Brain microvascular endothelial cell (primary cell): ENCODE results near the gene SLC1A7.

Experiments used
- DNase-seq: peaks from one replicate; pipeline ENCODE4 v3.0.0-alpha.2; 2020
- H3K27ac ChIP-seq: fragments of 250-450 bp; sonication (Bioruptor Pico); 2 replicates; pipeline ENCODE4 v1.5.1; 2020; ENCODE audit warnings: mild to moderate bottlenecking, moderate library complexity
- H3K27me3 ChIP-seq: fragments of 250-450 bp; sonication (Bioruptor Pico); replicated peaks from 2 replicates; pipeline ENCODE4 v1.5.1; 2020; ENCODE audit warnings: mild to moderate bottlenecking
- H3K36me3 ChIP-seq: fragments of 250-450 bp; sonication (Bioruptor Pico); replicated peaks from 2 replicates; pipeline ENCODE4 v1.5.1; 2020; ENCODE audit warnings: mild to moderate bottlenecking
- H3K4me3 ChIP-seq: 2 replicates; pipeline ENCODE4 v1.5.1; 2011; ENCODE audit warnings: low read depth, mild to moderate bottlenecking, control low read depth, low read length, moderate library complexity
- CTCF ChIP-seq: IDR thresholded peaks from 2 replicates; pipeline ENCODE4 v1.5.1; 2011; ENCODE audit warnings: low read depth, mild to moderate bottlenecking, moderate library complexity, low read length, control low read depth, inconsistent platforms; ENCODE audit errors: missing control alignments
- in situ Hi-C: cut with HindIII; loops from 2 replicates; pipeline ENCODE4 v1.10.0; 2017; ENCODE audit warnings: low sequenced_read_pairs, low pct_ligation_motif_present

SLC1A7 gene

DNA sequence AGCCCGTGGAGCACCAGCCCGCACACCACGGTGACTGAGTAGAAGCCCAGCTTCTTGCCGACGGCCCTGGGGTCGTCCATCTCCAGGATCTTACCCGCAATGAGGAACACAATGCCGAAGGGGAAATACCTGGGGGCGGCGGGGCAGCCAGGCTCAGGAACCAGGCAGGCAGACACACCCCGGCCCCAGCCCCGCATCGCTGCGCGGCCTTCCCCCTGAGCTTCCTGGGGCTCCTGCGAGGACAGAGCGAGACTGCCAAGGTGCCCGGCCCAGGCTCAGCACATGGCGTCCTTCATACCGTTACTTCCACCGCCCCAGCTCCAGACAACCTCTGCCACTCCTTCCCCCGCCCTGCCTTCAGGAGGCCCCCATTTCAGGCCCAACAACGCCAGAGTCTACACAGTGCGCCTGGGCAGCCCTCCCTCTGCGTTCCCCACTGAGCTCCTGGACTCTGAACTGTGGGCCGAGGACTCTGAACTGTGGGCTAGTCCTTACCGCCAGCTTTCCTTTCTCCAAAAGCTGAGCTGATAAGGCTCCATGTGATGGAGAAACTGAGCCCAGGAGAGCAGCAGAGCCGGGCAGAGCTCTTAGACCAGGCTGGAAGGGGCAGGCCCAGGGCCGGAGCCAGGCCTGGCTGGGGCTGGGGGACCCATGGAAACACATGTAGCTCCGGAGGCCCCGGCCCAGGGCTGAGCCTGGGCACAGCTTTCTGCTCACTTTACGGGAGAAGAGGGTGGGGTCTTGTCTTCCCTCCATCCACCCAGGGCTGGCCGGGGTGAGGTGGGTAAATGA lies 49.6 kb downstream of the SLC1A7 start:
- in situ Hi-C loops = no loop called here
- Histone ChIP-seq H3K27ac (no peak overlapping the region), H3K27me3 (no peaks in the 10 kb centered on the region), H3K4me3 (no peak overlapping the region), H3K36me3 (no peaks in the 10 kb centered on the region)
- TF ChIP-seq CTCF = no peak
- no peak for DNase-seq

DNA sequence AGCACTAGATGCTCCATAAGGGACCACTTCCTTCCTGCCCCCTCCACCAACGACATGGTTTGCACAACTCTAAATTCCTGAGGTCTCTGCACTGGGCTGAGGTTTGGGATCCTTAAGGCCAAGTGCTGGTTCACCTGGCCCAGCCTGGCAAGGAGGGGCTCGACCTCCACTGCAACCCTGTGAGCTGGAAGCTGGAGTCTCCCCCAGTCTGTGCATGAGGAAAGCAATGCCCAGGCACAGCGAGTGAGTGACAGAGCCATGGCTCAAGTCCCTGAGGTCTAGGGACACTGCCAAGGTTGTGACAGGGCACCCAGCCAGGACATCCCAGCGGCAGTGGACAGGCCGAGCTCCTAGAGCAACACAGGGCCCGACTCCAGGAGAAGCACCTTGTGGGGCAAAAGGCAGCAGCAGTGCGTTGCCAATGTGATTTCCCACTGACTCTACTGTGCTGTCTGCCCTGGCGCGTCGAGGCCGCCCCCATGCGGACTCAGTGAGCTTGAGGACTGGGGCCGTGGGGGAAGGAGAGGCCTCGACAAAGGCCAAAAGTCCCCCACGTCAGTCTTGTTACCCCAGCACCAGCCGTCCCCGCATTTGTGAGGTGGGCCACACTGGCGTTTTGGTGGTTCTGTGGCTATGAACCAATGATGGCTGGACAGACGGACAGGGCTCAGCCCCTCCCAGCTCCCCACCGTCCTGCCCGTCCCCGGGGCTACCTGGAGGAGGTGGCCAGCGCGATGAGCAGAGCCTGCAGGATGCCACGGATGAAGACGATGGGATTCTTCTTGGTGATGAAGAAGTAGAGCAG lies 50.4 kb downstream of the SLC1A7 start:
- no peak for DNase-seq

GRCh38 chr1:53090227-53091147 lies 52.0 kb downstream of the SLC1A7 start:
- TF ChIP-seq CTCF = no peak
- Histone ChIP-seq H3K27me3 (no peaks in the 10 kb centered on the region), H3K27ac (no peak overlapping the region), H3K36me3 (no peaks in the 10 kb centered on the region), H3K4me3 (no peak overlapping the region)
- in situ Hi-C loops = no loop called here
- DNase-seq = no peak

More for the DNA sequence above, 50.4 kb downstream of the SLC1A7 start:
- Histone ChIP-seq H3K27ac (no peak overlapping the region), H3K27me3 (no peaks in the 10 kb centered on the region), H3K36me3 (no peaks in the 10 kb centered on the region), H3K4me3 (no peak overlapping the region)
- in situ Hi-C loops = no loop called here
- TF ChIP-seq CTCF = no peak

- in situ Hi-C loops = no loop called here
- no peak overlapping the region for H3K27ac ChIP-seq
- H3K36me3 ChIP-seq = no peaks in the 10 kb centered on the region
- TF ChIP-seq CTCF = no peak
- H3K4me3 ChIP-seq = no peak overlapping the region
- DNase-seq = no peak
- H3K27me3 ChIP-seq = no peaks in the 10 kb centered on the region
These were observed 52.8 kb downstream of the SLC1A7 start for GRCh38 chr1:53089478-53090226.
